Esophagus muscularis mucosa (tissue), 4 donors: ENCODE results near the gene DIPK1A. TPM values are rescaled to one million over a fixed set of nuclear protein-coding genes. Genes with fewer than 3 reads are reported as not detected.
A peak's percentile ranks its signal among the peaks of the same experiment; 100 is the strongest.

Experiments used
- DNase-seq: peaks from one replicate; pipeline ENCODE4 v3.0.0-alpha.2; 2017; ENCODE audit errors: extremely low spot score
- H3K27ac ChIP-seq, 4 donors: fragments of 200-600 bp; sonication (generic); replicated peaks in 1 of 4; 1 replicate in 3 of 4; 2 replicates in 1 of 4; pipeline ENCODE4 v1.5.1; 2016 to 2019; ENCODE audit warnings: mild to moderate bottlenecking in 1 of 4
- H3K27me3 ChIP-seq, 4 donors: fragments of 200-600 bp; sonication (generic); one replicate each; pipeline versions ENCODE4 v1.5.1 to v1.6.0; 2016 to 2019
- H3K36me3 ChIP-seq, 4 donors: fragments of 200-600 bp; sonication (generic); one replicate each; pipeline ENCODE4 v1.5.1; 2016 to 2019
- H3K4me1 ChIP-seq, 4 donors: fragments of 200-600 bp; sonication (generic); one replicate each; pipeline ENCODE4 v1.5.1; 2016 to 2019
- H3K4me3 ChIP-seq, 4 donors: fragments of 200-600 bp; sonication (generic); 1 replicate in 2 of 4; 2 replicates in 2 of 4; pipeline ENCODE4 v1.5.1; 2016 to 2019; ENCODE audit warnings: mild to moderate bottlenecking in 4 of 4, moderate library complexity in 1 of 4
- H3K9me3 ChIP-seq, 4 donors: fragments of 200-600 bp; sonication (generic); 1 replicate in 3 of 4; 2 replicates in 1 of 4; pipeline ENCODE4 v1.5.1; 2016 to 2019
- EP300 ChIP-seq: sonication (generic); formaldehyde crosslinking; IDR thresholded peaks from one replicate; pipeline ENCODE4 v1.6.1; 2017; ENCODE audit warnings: antibody characterized with exemption
- POLR2A ChIP-seq: fragments of 450-650 bp; IDR thresholded peaks from one replicate; pipeline ENCODE4 v1.6.1; 2017; ENCODE audit warnings: antibody characterized with exemption, moderate library complexity, mild to moderate bottlenecking, low read depth
- POLR2AphosphoS5 ChIP-seq, 2 donors: sonication (generic); formaldehyde crosslinking; IDR thresholded peaks; one replicate each; pipeline ENCODE4 v1.6.1; 2017; ENCODE audit warnings: antibody characterized with exemption in 2 of 2
- WGBS: methylation state at CpG from one replicate; pipeline ENCODE4 v1.1.5; 2018; 5-methylcytosine and 5-hydroxymethylcytosine counted together
- intact Hi-C: fragments of 100-400 bp; cut with DNase I; formaldehyde crosslinking; loops from one replicate; pipeline ENCODE4 v1.15.1; 2023
- total RNA-seq, 4 donors: library from RNA; depleted of rRNA; stranded (reverse); fragments of >200 nt; gene quantifications; one replicate each; pipeline versions ENCODE4 v1.1.0 to v1.2.1, GENCODE V29; 2016
- TF ChIP-seq, protein P1 (sequence below), 3 experiments: fragments of 200-600 bp in 2 of 3; fragments of 450-650 bp in 1 of 3; sonication (generic) in 2 of 3; IDR thresholded peaks; one replicate each; pipeline ENCODE4 v1.5.1; 2017 to 2019; ENCODE audit warnings: antibody characterized with exemption in 3 of 3, mild to moderate bottlenecking in 2 of 3, moderate library complexity in 1 of 3

Gene DIPK1A
- total RNA-seq, result 10 to 100 TPM; 21.5 to 35.3 (median 32.7) TPM

DNA sequence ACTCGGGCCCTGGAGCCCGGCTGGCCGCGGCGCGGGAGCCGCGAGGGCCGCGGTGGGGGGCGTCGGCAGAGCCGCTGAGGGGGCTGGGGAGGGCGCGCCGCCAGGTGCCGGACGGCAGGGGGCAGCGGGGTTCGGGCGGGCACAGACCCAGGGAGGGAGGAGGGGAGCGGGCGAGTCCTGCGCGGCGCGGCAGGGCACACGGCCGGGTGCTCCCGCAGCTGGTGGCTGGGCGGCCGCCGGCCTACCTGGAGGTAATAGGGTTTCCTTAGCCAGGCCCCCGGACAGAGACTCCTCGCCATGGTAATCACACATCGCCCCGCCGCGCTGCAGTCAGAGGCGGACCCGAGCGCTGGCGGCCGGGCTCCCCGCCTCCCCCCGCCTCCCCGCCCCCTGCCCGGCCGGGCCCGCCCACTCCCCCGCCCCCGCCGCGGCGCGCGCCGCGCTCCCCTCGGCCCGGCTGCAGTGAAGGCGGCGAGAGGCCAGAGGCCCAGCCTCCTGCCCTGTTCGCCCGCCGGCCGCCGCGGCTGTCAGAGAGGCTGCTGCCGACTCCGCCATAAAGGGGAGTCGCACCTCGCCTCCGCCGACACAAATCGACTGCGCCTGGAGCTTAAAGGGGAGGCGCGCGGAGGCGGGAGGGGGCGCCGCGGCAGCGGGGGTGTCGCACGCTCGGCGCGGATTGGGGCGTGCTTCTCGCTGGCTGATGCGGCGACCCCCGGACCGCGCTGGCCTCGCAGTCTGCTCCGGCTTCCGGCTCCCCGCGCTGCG is at the start of gene DIPK1A:
DIPK1A (minus strand) TSS at position 332 of the 765 bp plus-strand sequence; CDS start at position 299, 33 bp downstream.
- H3K36me3 ChIP-seq, result no peaks in the 10 kb centered on the region
- no peaks in the 10 kb centered on the region for H3K9me3 ChIP-seq
- peaks cover 15 to 50% (median 46%) of the 10 kb centered on the region in 4 donors for H3K4me1 ChIP-seq
- TF ChIP-seq POLR2AphosphoS5 (IDR thresholded peaks at IDR 0.05) (peak; percentile 80 to 87), EP300 (no peak)
- TF ChIP-seq, protein P1, sequence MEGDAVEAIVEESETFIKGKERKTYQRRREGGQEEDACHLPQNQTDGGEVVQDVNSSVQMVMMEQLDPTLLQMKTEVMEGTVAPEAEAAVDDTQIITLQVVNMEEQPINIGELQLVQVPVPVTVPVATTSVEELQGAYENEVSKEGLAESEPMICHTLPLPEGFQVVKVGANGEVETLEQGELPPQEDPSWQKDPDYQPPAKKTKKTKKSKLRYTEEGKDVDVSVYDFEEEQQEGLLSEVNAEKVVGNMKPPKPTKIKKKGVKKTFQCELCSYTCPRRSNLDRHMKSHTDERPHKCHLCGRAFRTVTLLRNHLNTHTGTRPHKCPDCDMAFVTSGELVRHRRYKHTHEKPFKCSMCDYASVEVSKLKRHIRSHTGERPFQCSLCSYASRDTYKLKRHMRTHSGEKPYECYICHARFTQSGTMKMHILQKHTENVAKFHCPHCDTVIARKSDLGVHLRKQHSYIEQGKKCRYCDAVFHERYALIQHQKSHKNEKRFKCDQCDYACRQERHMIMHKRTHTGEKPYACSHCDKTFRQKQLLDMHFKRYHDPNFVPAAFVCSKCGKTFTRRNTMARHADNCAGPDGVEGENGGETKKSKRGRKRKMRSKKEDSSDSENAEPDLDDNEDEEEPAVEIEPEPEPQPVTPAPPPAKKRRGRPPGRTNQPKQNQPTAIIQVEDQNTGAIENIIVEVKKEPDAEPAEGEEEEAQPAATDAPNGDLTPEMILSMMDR (IDR thresholded peaks at IDR 0.05), result peak in 1 of 3 experiments; percentile 38
- intact Hi-C loops, result loop anchor here (2.0 kb wide), 1 partner anchor 103 kb away; no protein-coding TSS in a partner anchor
- no peak for DNase-seq
- peak within 1 kb of the TSS; percentile 89 to 98 (median 90) for H3K4me3 ChIP-seq
- WGBS, result 1% methylated on average over 13 of the region's 103 CpGs
- H3K27ac ChIP-seq, result peak within 1 kb of the TSS; percentile 98 to 99 (median 98)
- H3K27me3 ChIP-seq, result no peaks in the 10 kb centered on the region

- Histone ChIP-seq H3K9me3 (no peaks in the 10 kb centered on the region), H3K27ac (no peak overlapping the region), H3K36me3 (no peaks in the 10 kb centered on the region), H3K27me3 (no peaks in the 10 kb centered on the region), H3K4me3 (no peak overlapping the region), H3K4me1 (no peaks in the 10 kb centered on the region)
- TF ChIP-seq, protein P1 (IDR thresholded peaks at IDR 0.05), result no peak
- TF ChIP-seq POLR2A (no peak), EP300 (no peak), POLR2AphosphoS5 (IDR thresholded peaks at IDR 0.05) (no peak)
- WGBS, result 68% methylated on average over 6 of the region's 6 CpGs
- intact Hi-C loops, result no loop called here
- DNase-seq, result peak; percentile 50
Observed at GRCh38 chr1:93007941-93008577, 46.8 kb upstream of the DIPK1A start.

DNA sequence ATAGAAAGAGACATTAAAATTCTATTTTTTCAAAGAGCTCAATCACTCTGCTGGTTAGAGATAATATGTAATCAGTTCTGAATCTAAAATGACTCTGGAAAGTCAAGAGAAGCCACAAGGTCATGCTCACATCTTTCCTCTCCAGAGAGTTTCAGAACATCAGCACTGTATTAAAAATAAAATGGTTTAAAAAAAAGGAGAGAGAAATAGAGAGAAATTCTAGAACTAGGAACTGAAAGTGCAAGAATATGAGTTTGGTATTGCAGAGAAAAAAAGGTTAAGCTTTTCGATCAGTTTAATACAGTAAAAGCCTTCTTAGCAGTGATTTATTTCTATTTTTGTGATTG is 44.0 kb upstream of the DIPK1A start:
- no peaks in the 10 kb centered on the region for H3K9me3 ChIP-seq
- H3K27ac ChIP-seq, result no peak overlapping the region
- WGBS, result 74% methylated on average over 1 of the region's 1 CpG
- no peaks in the 10 kb centered on the region for H3K27me3 ChIP-seq
- intact Hi-C loops, result no loop called here
- H3K36me3 ChIP-seq, result no peaks in the 10 kb centered on the region
- TF ChIP-seq, protein P1 (IDR thresholded peaks at IDR 0.05), result no peak
- peaks cover 9 to 10% (median 9%) of the 10 kb centered on the region in 4 donors for H3K4me1 ChIP-seq
- DNase-seq, result no peak
- no peak overlapping the region for H3K4me3 ChIP-seq

- TF ChIP-seq, protein P1 (IDR thresholded peaks at IDR 0.05), result no peak
- no peak for TF ChIP-seq POLR2A
- TF ChIP-seq EP300, result no peak
- TF ChIP-seq POLR2AphosphoS5 (IDR thresholded peaks at IDR 0.05), result no peak
- intact Hi-C loops, result no loop called here
- Histone ChIP-seq H3K9me3 (no peaks in the 10 kb centered on the region), H3K36me3 (no peaks in the 10 kb centered on the region), H3K4me1 (peaks cover 9 to 11% (median 10%) of the 10 kb centered on the region in 4 donors), H3K27me3 (no peaks in the 10 kb centered on the region), H3K27ac (no peak overlapping the region), H3K4me3 (no peak overlapping the region)
- 77% methylated on average over 5 of the region's 5 CpGs for WGBS
- peak; percentile 64 for DNase-seq
Observed at GRCh38 chr1:93004566-93005251, 43.4 kb upstream of the DIPK1A start.
